Thyroid gland (tissue), 4 donors: ENCODE measurements around the gene ZNF559. TPM values are rescaled to one million over a fixed set of nuclear protein-coding genes. Genes with fewer than 3 reads are reported as not detected.

Source experiments
- DNase-seq, 2 donors: peaks; one replicate each; pipeline ENCODE4 v3.0.0-alpha.2; 2019
- H3K27ac ChIP-seq, 3 donors: fragments of 200-600 bp; sonication (generic); 1 replicate in 2 of 3; 2 replicates in 1 of 3; pipeline ENCODE4 v1.5.1; 2016 to 2019; ENCODE audit warnings: mild to moderate bottlenecking in 1 of 3, moderate library complexity in 1 of 3
- H3K27me3 ChIP-seq: fragments of 200-600 bp; sonication (generic); one replicate; pipeline ENCODE4 v1.5.1; 2019
- H3K36me3 ChIP-seq, 2 donors: fragments of 200-600 bp; sonication (generic); one replicate each; pipeline ENCODE4 v1.5.1; 2016 to 2019
- H3K4me1 ChIP-seq, 2 donors: fragments of 200-600 bp; sonication (generic); one replicate each; pipeline ENCODE4 v1.5.1; 2017 to 2019
- H3K4me3 ChIP-seq, 3 donors: fragments of 200-600 bp; sonication (generic); replicated peaks in 1 of 3; 1 replicate in 2 of 3; 2 replicates in 1 of 3; pipeline ENCODE4 v1.5.1; 2016; ENCODE audit warnings: mild to moderate bottlenecking in 1 of 3
- H3K9me3 ChIP-seq: fragments of 200-600 bp; sonication (generic); one replicate; pipeline ENCODE4 v1.5.1; 2017
- CTCF ChIP-seq, 6 experiments: fragments of 200-600 bp in 3 of 6; fragments of 450-650 bp in 3 of 6; sonication (generic) in 3 of 6; IDR thresholded peaks; one replicate each; pipeline ENCODE4 v1.5.1; 2016 to 2019; ENCODE audit warnings: antibody characterized with exemption in 6 of 6, mild to moderate bottlenecking in 2 of 6, inconsistent platforms in 1 of 6, moderate library complexity in 1 of 6
- POLR2A ChIP-seq, 2 donors: fragments of 450-650 bp; IDR thresholded peaks; one replicate each; pipeline ENCODE4 v1.6.1; 2017; ENCODE audit warnings: antibody characterized with exemption in 2 of 2, mild to moderate bottlenecking in 2 of 2, moderate library complexity in 1 of 2
- WGBS, 2 donors: methylation state at CpG; one replicate each; pipeline ENCODE4 v1.1.5; 2017; 5-methylcytosine and 5-hydroxymethylcytosine counted together
- intact Hi-C: fragments of 100-400 bp; cut with DNase I; formaldehyde crosslinking; loops from one replicate; pipeline ENCODE4 v1.15.1; 2023
- total RNA-seq, 4 donors: library from RNA; depleted of rRNA; stranded (reverse); fragments of >200 nt; gene quantifications; one replicate each; pipeline ENCODE4 v1.2.3, GENCODE V29; 2016

ZNF559 gene
- total RNA-seq, 4 donors from 2014 or later: 20.6 to 55.8 (median 29.1) TPM

GRCh38 chr19:9308091-9308770, 15.7 kb upstream of the ZNF559 start:
- Histone ChIP-seq H3K36me3 (peaks cover 10% of the 10 kb centered on the region in 2 donors), H3K27ac (no peak overlapping the region), H3K9me3 (no peaks in the 10 kb centered on the region), H3K4me3 (no peak overlapping the region), H3K4me1 (peaks cover 8 to 9% of the 10 kb centered on the region in 2 donors), H3K27me3 (no peaks in the 10 kb centered on the region)
- intact Hi-C loops: no loop called here
- TF ChIP-seq POLR2A (IDR thresholded peaks at IDR 0.05) (no peak), CTCF (IDR thresholded peaks at IDR 0.05) (no peak)
- no peak for DNase-seq
- 68% methylated on average over 10 of the region's 10 CpGs for WGBS, 2 donors

GRCh38 chr19:9309139-9309973, 14.6 kb upstream of the ZNF559 start, which contains the start of gene ZNF699:
Gene ZNF699, minus strand, starts transcription at chr19:9309838. Its CDS starts 4,719 bp downstream, at chr19:9305119.
- Histone ChIP-seq H3K27me3 (no peaks in the 10 kb centered on the region), H3K4me1 (peaks cover 8 to 9% of the 10 kb centered on the region in 2 donors), H3K9me3 (no peaks in the 10 kb centered on the region), H3K4me3 (peak within 1 kb of the TSS; percentile 43 to 75 (median 72)), H3K36me3 (peaks cover 3% of the 10 kb centered on the region in 2 donors), H3K27ac (peak within 1 kb of the TSS; percentile 67 to 93 (median 91))
- 2% methylated on average over 22 to 32 of the region's 63 CpGs for WGBS, 2 donors
- DNase-seq: peak; percentile 99
- intact Hi-C loops: no loop called here
- peak in 1 of 2 donors; percentile 76 for TF ChIP-seq POLR2A (IDR thresholded peaks at IDR 0.05)
- no peak for TF ChIP-seq CTCF (IDR thresholded peaks at IDR 0.05)

- 6 to 10% methylated on average over 13 of the region's 13 CpGs for WGBS, 2 donors
- peak overlapping the region; percentile 43 to 75 (median 72) for H3K4me3 ChIP-seq
- no peaks in the 10 kb centered on the region for H3K27me3 ChIP-seq
- peak; percentile 91 to 92 for DNase-seq
- intact Hi-C loops: no loop called here
- H3K27ac ChIP-seq: peak overlapping the region; percentile 67 to 93 (median 91)
- TF ChIP-seq POLR2A (IDR thresholded peaks at IDR 0.05) (no peak), CTCF (IDR thresholded peaks at IDR 0.05) (no peak)
- H3K9me3 ChIP-seq: no peaks in the 10 kb centered on the region
- H3K36me3 ChIP-seq: no peaks in the 10 kb centered on the region
- peaks cover 8 to 9% of the 10 kb centered on the region in 2 donors for H3K4me1 ChIP-seq
Observed at GRCh38 chr19:9309974-9310446, 14.0 kb upstream of the ZNF559 start.

- no peak overlapping the region for H3K4me3 ChIP-seq
- H3K27me3 ChIP-seq: no peaks in the 10 kb centered on the region
- no peak for TF ChIP-seq CTCF (IDR thresholded peaks at IDR 0.05)
- no peak for TF ChIP-seq POLR2A (IDR thresholded peaks at IDR 0.05)
- H3K4me1 ChIP-seq: peaks cover 2 to 4% of the 10 kb centered on the region in 2 donors
- intact Hi-C loops: no loop called here
- no peaks in the 10 kb centered on the region for H3K9me3 ChIP-seq
- no peak for DNase-seq
- 65 to 83% methylated on average over 4 of the region's 4 CpGs for WGBS, 2 donors
- H3K27ac ChIP-seq: no peak overlapping the region
- no peaks in the 10 kb centered on the region for H3K36me3 ChIP-seq
Observed at GRCh38 chr19:9313756-9314155, 10.2 kb upstream of the ZNF559 start.
